ENCODE results near the gene TRERF1.

TRERF1 gene

GRCh38 chr6:42188406-42188805 lies 263.3 kb downstream of the TRERF1 start:
- no peak for DNase-seq (ENCODE audit: low spot score)

DNA sequence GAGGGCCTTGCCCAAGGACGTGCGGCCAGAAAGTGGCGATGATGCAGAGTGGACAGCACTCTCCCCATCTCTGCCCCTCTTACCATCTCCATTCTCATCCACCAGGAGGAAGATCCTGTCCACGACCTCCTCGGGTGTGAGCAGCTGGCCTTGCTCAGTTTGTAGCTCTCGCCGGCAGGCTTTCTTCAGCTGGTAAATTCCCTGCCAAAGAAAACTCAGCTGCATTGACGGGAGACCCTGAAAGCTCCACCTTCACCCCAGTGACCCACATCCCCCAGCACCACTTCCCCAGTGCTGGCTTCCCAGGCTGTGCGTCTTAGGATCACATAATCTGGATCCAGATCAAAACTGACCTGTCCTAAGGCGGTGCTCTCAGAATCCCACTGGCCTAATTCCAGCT lies 266.1 kb downstream of the TRERF1 start:
- no peak for DNase-seq (ENCODE audit: low spot score)

GRCh38 chr6:42184475-42184874 lies 267.3 kb downstream of the TRERF1 start:
- no peak for DNase-seq (ENCODE audit: low spot score)

GRCh38 chr6:42182101-42182500 lies 269.6 kb downstream of the TRERF1 start:
- no peak for DNase-seq (ENCODE audit: low spot score)

GRCh38 chr6:42179945-42180313 lies 271.8 kb downstream of the TRERF1 start:
- DNase-seq (ENCODE audit: low spot score), result no peak

GRCh38 chr6:42179261-42179944 lies 272.3 kb downstream of the TRERF1 start:
- DNase-seq (ENCODE audit: low spot score), result no peak

DNA sequence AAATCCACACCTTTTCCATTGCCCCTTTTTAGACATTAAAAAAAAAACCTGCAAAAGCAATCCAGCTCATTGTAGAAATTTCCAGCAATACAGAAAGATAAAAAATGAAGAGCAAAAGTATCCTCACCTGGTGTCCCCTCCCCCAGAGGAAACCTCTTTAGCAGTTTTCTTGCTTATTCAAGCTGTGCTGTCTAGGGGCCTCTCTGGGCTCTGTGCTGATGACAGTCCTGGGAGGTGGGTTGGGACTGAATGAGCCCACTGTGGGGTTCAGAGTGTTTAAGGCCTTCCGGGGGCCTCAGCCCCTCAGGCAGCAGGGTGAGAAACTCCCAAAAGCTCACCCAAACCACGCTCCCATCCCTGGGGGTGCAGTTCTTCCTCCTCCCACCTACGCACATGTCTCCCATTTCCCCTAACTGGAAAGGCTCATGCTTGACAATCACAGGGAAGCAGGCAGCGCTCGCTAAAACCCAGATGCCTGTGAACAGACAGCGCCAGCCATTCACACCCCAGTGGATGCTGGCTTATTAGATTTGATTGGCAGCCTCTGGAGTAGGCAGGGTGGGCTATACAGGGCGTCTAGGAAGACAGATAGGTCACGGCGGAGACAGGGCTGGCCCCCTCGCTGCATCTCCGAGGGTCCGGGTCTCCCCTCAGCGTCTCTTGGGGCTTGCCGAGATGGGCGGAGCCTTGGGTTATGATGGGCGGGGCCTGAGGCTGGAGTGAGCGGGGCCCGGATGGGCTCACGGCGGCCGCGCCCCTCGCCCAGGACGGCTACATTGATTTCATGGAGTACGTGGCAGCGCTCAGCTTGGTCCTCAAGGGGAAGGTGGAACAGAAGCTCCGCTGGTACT lies 274.0 kb downstream of the TRERF1 start:
- no peak for DNase-seq (ENCODE audit: low spot score)

- DNase-seq (ENCODE audit: low spot score), result no peak
These were observed 274.7 kb downstream of the TRERF1 start for GRCh38 chr6:42176981-42177380.

- no peak for DNase-seq (ENCODE audit: low spot score)
These were observed 275.9 kb downstream of the TRERF1 start for GRCh38 chr6:42175860-42176259.

Measured in AG08395 (cell line).